ENCODE data around the gene ALG9.

DNA sequence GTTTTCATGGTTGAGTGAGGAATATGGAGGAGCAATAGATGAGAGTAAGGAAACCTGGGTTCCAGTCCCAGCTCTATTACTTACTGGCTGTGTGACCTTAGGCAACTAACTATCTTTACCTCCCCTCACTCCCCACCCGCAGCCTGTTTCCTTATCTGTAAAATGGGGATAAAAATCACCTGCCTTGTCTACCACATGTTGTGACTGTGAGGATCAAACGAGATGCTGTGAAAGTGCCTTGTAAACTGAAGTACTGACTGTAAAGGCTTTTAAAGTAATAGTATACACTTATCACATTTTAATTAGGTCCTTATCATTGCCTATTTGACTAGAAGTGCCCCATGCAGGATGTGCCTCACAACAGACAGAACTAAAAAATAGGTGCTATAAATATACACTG, 86.3 kb downstream of the ALG9 start:
- TF ChIP-seq CTCF (IDR thresholded peaks at IDR 0.05) = no peak
- TF ChIP-seq EP300 (IDR thresholded peaks at IDR 0.05) = no peak
- no peak for TF ChIP-seq POLR2A (IDR thresholded peaks at IDR 0.05)

Data from tibial nerve (tissue), 4 donors.